Measurements from ENCODE around the gene PCSK2.

GRCh38 chr20:17443131-17443858 is 216.5 kb downstream of the PCSK2 start:
- TF ChIP-seq USF2 (IDR thresholded peaks at IDR 0.05; ENCODE audit: low read length) (no peak), EZH2 (IDR thresholded peaks at IDR 0.05; ENCODE audit: low read depth, low read length, severe bottlenecking) (no peak), CTCF (IDR thresholded peaks at IDR 0.05; ENCODE audit: control extremely low read depth in 1 of 3, insufficient read depth in 1 of 3, low read depth in 1 of 3, low read length in 3 of 3) (no peak), TBP (IDR thresholded peaks at IDR 0.05; ENCODE audit: low read depth, low read length) (no peak), POLR2AphosphoS5 (IDR thresholded peaks at IDR 0.05; ENCODE audit: low read depth, low read length) (no peak), TCF12 (IDR thresholded peaks at IDR 0.05; ENCODE audit: low read depth, low read length) (no peak), FOSL1 (IDR thresholded peaks at IDR 0.05; ENCODE audit: insufficient read depth, low read depth, low read length) (no peak), POLR2A (IDR thresholded peaks at IDR 0.05; ENCODE audit: control extremely low read depth in 1 of 2, low read depth in 2 of 2, low read length in 2 of 2) (no peak)

Measured in H1 (cell line).